Ishikawa (cell line): ENCODE measurements around the gene SLC6A3.
A peak's percentile ranks its signal among the peaks of the same experiment; 100 is the strongest.

ENCODE experiments used
- CEBPB ChIP-seq: IDR thresholded peaks from 2 replicates; pipeline ENCODE4 v1.6.1; 2012
- CREB1 ChIP-seq: IDR thresholded peaks from 2 replicates; pipeline ENCODE4 v1.6.1; 2012; ENCODE audit warnings: low read depth
- EGR1 ChIP-seq: IDR thresholded peaks from 2 replicates; pipeline ENCODE4 v1.6.1; 2012
- EP300 ChIP-seq: IDR thresholded peaks from 2 replicates; pipeline ENCODE4 v1.6.1; 2012; ENCODE audit warnings: borderline replicate concordance
- FOXM1 ChIP-seq: IDR thresholded peaks from 2 replicates; pipeline ENCODE4 v1.6.1; 2012; ENCODE audit warnings: low read depth, borderline replicate concordance
- MAX ChIP-seq: IDR thresholded peaks from 2 replicates; pipeline ENCODE4 v1.6.1; 2012
- NFIC ChIP-seq: IDR thresholded peaks from 2 replicates; pipeline ENCODE4 v1.6.1; 2012
- RAD21 ChIP-seq: IDR thresholded peaks from 2 replicates; pipeline ENCODE4 v1.6.1; 2012; ENCODE audit warnings: low read depth
- TAF1 ChIP-seq: IDR thresholded peaks from 2 replicates; pipeline ENCODE4 v1.6.1; 2012; ENCODE audit warnings: low read depth, mild to moderate bottlenecking
- TCF12 ChIP-seq: IDR thresholded peaks from 2 replicates; pipeline ENCODE4 v1.6.1; 2012; ENCODE audit warnings: low read depth
- TEAD4 ChIP-seq: IDR thresholded peaks from 2 replicates; pipeline ENCODE4 v1.6.1; 2012
- YY1 ChIP-seq: IDR thresholded peaks from 2 replicates; pipeline ENCODE4 v1.6.1; 2012; ENCODE audit warnings: low read depth
- ZBTB7A ChIP-seq: IDR thresholded peaks from 2 replicates; pipeline ENCODE4 v1.6.1; 2012; ENCODE audit warnings: low read depth
- TF ChIP-seq, protein P1 (sequence below): IDR thresholded peaks from 2 replicates; pipeline ENCODE4 v1.6.1; 2012; ENCODE audit warnings: low read depth, mild to moderate bottlenecking
- TF ChIP-seq, protein P2 (sequence below): IDR thresholded peaks from 2 replicates; pipeline ENCODE4 v1.6.1; 2012

Gene SLC6A3

DNA sequence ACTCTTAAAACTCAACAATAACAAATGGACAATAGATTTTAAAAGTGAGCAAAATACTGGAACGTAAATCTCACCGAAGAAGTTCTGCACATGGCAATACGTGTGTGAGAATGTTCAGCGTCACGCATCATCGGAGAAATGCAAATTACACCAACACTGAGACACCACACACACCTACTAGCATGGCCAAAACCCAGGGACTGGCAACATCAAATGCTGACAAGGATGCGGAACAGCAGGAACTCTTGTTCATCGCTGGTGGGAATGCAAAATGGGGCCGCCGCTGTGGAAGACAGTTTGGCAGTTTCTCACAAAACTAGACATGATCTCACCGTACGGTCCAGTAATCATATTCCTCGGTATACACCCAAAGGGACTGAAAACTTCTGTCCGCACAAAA is 78.7 kb downstream of the SLC6A3 start:
- no peak for TF ChIP-seq CEBPB
- TF ChIP-seq YY1 = no peak

- TF ChIP-seq MAX = no peak
- TF ChIP-seq EP300 = no peak
- TF ChIP-seq YY1 = no peak
- no peak for TF ChIP-seq NFIC
- no peak for TF ChIP-seq CREB1
- TF ChIP-seq TEAD4 = no peak
- TF ChIP-seq FOXM1 = no peak
- TF ChIP-seq RAD21 = no peak
- no peak for TF ChIP-seq TAF1
- no peak for TF ChIP-seq EGR1
- TF ChIP-seq TCF12 = no peak
- TF ChIP-seq CEBPB = no peak
- TF ChIP-seq, protein P1, sequence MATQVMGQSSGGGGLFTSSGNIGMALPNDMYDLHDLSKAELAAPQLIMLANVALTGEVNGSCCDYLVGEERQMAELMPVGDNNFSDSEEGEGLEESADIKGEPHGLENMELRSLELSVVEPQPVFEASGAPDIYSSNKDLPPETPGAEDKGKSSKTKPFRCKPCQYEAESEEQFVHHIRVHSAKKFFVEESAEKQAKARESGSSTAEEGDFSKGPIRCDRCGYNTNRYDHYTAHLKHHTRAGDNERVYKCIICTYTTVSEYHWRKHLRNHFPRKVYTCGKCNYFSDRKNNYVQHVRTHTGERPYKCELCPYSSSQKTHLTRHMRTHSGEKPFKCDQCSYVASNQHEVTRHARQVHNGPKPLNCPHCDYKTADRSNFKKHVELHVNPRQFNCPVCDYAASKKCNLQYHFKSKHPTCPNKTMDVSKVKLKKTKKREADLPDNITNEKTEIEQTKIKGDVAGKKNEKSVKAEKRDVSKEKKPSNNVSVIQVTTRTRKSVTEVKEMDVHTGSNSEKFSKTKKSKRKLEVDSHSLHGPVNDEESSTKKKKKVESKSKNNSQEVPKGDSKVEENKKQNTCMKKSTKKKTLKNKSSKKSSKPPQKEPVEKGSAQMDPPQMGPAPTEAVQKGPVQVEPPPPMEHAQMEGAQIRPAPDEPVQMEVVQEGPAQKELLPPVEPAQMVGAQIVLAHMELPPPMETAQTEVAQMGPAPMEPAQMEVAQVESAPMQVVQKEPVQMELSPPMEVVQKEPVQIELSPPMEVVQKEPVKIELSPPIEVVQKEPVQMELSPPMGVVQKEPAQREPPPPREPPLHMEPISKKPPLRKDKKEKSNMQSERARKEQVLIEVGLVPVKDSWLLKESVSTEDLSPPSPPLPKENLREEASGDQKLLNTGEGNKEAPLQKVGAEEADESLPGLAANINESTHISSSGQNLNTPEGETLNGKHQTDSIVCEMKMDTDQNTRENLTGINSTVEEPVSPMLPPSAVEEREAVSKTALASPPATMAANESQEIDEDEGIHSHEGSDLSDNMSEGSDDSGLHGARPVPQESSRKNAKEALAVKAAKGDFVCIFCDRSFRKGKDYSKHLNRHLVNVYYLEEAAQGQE = no peak
- no peak for TF ChIP-seq ZBTB7A
- TF ChIP-seq, protein P2, sequence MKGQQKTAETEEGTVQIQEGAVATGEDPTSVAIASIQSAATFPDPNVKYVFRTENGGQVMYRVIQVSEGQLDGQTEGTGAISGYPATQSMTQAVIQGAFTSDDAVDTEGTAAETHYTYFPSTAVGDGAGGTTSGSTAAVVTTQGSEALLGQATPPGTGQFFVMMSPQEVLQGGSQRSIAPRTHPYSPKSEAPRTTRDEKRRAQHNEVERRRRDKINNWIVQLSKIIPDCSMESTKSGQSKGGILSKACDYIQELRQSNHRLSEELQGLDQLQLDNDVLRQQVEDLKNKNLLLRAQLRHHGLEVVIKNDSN = no peak
Measured at GRCh38 chr5:1364211-1364610, 81.0 kb downstream of the SLC6A3 start.

DNA sequence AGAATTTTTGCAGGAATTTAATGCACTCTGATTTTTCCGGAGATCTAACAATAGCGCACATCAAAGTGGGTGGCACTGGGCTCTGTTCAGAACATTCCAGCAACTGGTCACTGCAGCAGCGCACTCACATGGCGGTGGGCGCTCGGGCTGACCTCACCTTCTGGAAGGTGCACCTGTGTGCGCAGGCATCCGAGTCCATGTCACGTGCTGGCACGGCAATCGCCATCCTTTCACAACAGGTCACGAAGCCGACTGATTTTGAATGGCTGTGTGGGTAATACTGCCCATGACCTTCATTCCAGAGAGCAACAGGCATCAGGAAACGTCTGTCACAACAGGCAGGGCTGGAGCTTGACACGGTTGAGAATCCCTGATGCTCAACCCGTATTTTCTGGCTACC is 81.7 kb downstream of the SLC6A3 start:
- TF ChIP-seq, protein P2 = peak; percentile 40; the same call in 1 of the 2 replicates
- no peak for TF ChIP-seq CEBPB
- TF ChIP-seq TAF1 = no peak

DNA sequence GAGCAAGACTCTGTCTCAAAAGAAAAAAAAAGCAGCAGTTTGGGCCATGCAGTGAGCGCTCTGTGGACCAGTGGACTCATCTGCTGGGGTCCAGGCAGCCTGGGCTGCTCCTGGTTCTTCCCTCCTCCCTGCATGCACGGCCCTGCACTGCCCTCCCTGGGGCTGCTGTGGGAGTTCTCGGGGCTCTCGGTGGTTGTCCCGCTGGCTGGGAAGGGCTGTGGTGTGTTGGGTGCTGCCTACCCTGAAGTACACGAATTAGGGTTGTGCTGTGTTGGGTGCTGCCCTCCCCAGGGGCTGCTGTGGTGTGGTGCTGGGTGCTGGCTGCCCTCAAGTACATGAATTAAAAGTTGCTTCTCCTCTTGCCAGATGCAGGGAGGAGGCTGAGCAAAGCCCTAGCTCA is 82.1 kb downstream of the SLC6A3 start:
- TF ChIP-seq TCF12 = no peak
- TF ChIP-seq ZBTB7A = no peak
- no peak for TF ChIP-seq MAX
- no peak for TF ChIP-seq RAD21
- TF ChIP-seq EGR1 = no peak
- TF ChIP-seq, protein P1 = no peak
- TF ChIP-seq CEBPB = no peak
- TF ChIP-seq NFIC = no peak

DNA sequence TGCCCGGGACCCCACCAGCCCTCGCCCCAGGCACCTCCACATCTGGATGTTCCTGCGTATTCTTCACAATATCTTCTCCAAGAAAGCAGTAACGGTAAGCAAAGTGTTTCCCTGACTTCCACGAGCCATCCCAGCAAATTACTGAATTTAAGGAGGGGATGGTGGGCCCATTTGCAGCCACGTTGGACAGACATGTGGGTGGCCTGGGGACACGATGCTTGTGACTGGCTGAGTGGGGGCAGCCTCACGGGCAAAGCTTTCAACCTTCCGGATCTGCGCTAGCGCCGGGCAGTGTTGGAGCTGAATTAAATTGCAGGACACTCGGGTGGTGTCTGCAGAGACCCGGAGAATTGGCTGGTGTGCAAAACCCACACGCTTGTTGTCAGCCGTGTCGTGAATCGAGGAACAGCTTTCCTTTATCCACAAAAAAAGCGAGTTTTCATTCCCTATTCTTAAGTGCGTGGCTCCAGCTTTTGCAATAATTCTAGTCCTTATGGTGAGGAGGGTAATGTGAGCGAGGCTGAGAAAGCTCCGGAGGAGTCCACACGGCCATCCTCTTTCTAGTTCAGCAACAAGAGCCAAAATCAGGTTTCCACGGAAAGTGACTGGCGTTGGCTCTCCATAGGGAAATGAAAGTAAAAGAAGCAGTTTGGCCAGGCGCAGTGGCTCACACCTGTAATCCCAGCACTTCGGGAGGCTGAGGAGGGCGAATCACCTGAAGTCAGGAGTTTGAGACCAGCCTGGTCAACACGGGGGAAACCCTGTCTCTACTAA is 82.8 kb downstream of the SLC6A3 start:
- TF ChIP-seq FOXM1 (no peak), EP300 (no peak), NFIC (no peak), EGR1 (no peak), CREB1 (no peak), RAD21 (no peak), YY1 (no peak), ZBTB7A (no peak), CEBPB (no peak), TAF1 (no peak), MAX (no peak), TCF12 (no peak), TEAD4 (no peak)
- TF ChIP-seq, protein P1 = no peak
- TF ChIP-seq, protein P2 = no peak
